DND-41 (cell line): Measurements from ENCODE around the gene KIAA1671.

ENCODE experiments used
- ATAC-seq: fragments of 200-7000 bp; cut with Tn5 transposase; 3 replicates; pipeline ENCODE4 v1.9.1; 2021; ENCODE audit warnings: low read depth; ENCODE audit not compliant: insufficient read depth
- DNase-seq: peaks from one replicate; pipeline ENCODE4 v3.0.0-alpha.2; 2020
- H2AFZ ChIP-seq: 2 replicates; pipeline ENCODE4 v1.6.0; 2012; ENCODE audit warnings: low read depth, low read length
- H3K27ac ChIP-seq: 2 replicates; pipeline ENCODE4 v1.5.1; 2012; ENCODE audit warnings: low read length, inconsistent platforms
- H3K27me3 ChIP-seq: fragments of 200-600 bp; sonication (generic); 2 replicates; pipeline ENCODE4 v1.6.0; 2012; ENCODE audit warnings: low read length, mild to moderate bottlenecking, inconsistent platforms; ENCODE audit not compliant: insufficient read depth, poor library complexity
- H3K36me3 ChIP-seq: 2 replicates; pipeline ENCODE4 v1.5.1; 2012; ENCODE audit warnings: low read length, inconsistent platforms; ENCODE audit not compliant: insufficient read depth
- H3K4me1 ChIP-seq: 2 replicates; pipeline ENCODE4 v1.5.1; 2012; ENCODE audit warnings: mild to moderate bottlenecking, low read length; ENCODE audit not compliant: insufficient read depth
- H3K4me2 ChIP-seq: 2 replicates; pipeline ENCODE4 v1.6.0; 2012; ENCODE audit warnings: mild to moderate bottlenecking, moderate library complexity, low read length, inconsistent platforms; ENCODE audit not compliant: insufficient read depth
- H3K4me3 ChIP-seq, 2 experiments: fragments of 200-600 bp in 1 of 2; shearing (Covaris generic) in 1 of 2; 2 replicates each; pipeline ENCODE4 v1.5.1; 2012 to 2016; ENCODE audit warnings: inconsistent platforms in 2 of 2, low read length in 2 of 2, mild to moderate bottlenecking in 2 of 2, low read depth in 1 of 2, moderate library complexity in 1 of 2
- H3K79me2 ChIP-seq: 2 replicates; pipeline ENCODE4 v1.6.0; 2012; ENCODE audit warnings: low read length, inconsistent platforms; ENCODE audit not compliant: insufficient read depth
- H3K9ac ChIP-seq: 2 replicates; pipeline ENCODE4 v1.6.0; 2012; ENCODE audit warnings: low read depth, mild to moderate bottlenecking, inconsistent platforms, low read length, moderate library complexity
- H3K9me3 ChIP-seq: 2 replicates; pipeline ENCODE4 v1.5.1; 2012; ENCODE audit warnings: low read length, moderate library complexity, mild to moderate bottlenecking, inconsistent platforms; ENCODE audit not compliant: insufficient read depth, severe bottlenecking
- H4K20me1 ChIP-seq: 2 replicates; pipeline ENCODE4 v1.6.0; 2012; ENCODE audit warnings: low read length; ENCODE audit not compliant: insufficient read depth
- EZH2 ChIP-seq: IDR thresholded peaks from 3 replicates; pipeline ENCODE4 v1.6.1; 2012; ENCODE audit warnings: borderline replicate concordance, low read depth, mild to moderate bottlenecking, moderate library complexity, low read length, inconsistent platforms; ENCODE audit not compliant: severe bottlenecking
- TF ChIP-seq, protein P1 (sequence below): IDR thresholded peaks from 2 replicates; pipeline ENCODE4 v1.5.1; 2012; ENCODE audit warnings: borderline replicate concordance, low read length, moderate library complexity, mild to moderate bottlenecking; ENCODE audit not compliant: poor library complexity, severe bottlenecking; ENCODE audit errors: extremely low read depth

KIAA1671 gene

DNA sequence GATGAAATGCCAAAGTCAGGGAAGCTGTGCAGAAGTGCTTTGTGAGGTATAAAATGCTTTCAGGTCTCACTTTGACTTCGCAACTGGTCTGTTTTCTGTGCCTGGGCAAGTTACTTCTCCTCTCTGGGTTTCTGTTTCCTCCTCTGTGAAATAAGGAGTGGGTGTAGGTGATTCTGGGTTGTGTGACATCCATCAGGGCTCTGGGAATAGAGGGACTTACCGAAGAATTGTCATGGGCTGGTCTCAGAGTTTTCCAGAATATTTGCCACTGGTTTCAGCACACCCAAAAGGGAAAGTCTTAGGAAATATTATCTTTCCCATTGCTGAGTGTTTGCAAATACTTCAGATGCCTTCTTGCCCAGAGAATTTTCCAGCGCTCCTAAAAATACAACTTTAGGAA, 118.4 kb downstream of the KIAA1671 start:
- peaks cover 8% of the 10 kb centered on the region for H4K20me1 ChIP-seq
- no peak for TF ChIP-seq EZH2
- TF ChIP-seq, protein P1, sequence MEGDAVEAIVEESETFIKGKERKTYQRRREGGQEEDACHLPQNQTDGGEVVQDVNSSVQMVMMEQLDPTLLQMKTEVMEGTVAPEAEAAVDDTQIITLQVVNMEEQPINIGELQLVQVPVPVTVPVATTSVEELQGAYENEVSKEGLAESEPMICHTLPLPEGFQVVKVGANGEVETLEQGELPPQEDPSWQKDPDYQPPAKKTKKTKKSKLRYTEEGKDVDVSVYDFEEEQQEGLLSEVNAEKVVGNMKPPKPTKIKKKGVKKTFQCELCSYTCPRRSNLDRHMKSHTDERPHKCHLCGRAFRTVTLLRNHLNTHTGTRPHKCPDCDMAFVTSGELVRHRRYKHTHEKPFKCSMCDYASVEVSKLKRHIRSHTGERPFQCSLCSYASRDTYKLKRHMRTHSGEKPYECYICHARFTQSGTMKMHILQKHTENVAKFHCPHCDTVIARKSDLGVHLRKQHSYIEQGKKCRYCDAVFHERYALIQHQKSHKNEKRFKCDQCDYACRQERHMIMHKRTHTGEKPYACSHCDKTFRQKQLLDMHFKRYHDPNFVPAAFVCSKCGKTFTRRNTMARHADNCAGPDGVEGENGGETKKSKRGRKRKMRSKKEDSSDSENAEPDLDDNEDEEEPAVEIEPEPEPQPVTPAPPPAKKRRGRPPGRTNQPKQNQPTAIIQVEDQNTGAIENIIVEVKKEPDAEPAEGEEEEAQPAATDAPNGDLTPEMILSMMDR, result no peak
- peaks cover 9% of the 10 kb centered on the region for H3K27me3 ChIP-seq
- DNase-seq (no peak), ATAC-seq (no peak)
- no peak overlapping the region for H3K27ac ChIP-seq
- peaks cover 32% of the 10 kb centered on the region for H3K4me1 ChIP-seq
- H3K36me3 ChIP-seq, result no peaks in the 10 kb centered on the region
- H2AFZ ChIP-seq, result no peak overlapping the region
- no peaks in the 10 kb centered on the region for H3K79me2 ChIP-seq
- no peaks in the 10 kb centered on the region for H3K9me3 ChIP-seq
- no peak overlapping the region for H3K9ac ChIP-seq
- no peak overlapping the region for H3K4me2 ChIP-seq
- H3K4me3 ChIP-seq, result no peak overlapping the region

DNA sequence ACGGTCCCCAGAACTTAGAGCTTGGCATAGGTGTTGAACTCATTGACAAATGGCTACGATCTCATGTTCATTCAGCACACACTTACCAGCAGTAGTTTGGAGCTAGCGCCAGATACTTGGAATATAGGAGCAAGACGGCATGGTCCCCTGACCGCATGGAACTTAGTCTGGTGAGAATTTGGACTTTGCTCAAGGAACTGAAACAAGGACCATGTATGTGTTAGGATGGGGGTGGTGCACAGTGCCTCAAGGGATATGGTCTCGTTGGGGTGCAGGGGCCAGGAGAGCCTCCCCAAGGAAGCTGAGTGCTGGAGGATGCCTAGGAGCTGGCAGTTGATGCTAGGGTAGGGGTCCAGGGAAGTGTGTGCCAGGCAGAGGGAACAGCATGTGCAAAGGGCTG, 119.2 kb downstream of the KIAA1671 start:
- DNase-seq, result no peak
- Histone ChIP-seq H3K27me3 (peaks cover 9% of the 10 kb centered on the region), H2AFZ (no peak overlapping the region), H3K4me2 (no peak overlapping the region), H3K4me3 (no peak overlapping the region), H3K4me1 (peaks cover 31% of the 10 kb centered on the region), H3K79me2 (no peaks in the 10 kb centered on the region), H3K36me3 (no peaks in the 10 kb centered on the region), H3K9me3 (no peaks in the 10 kb centered on the region), H3K27ac (no peak overlapping the region), H4K20me1 (peaks cover 8% of the 10 kb centered on the region), H3K9ac (no peak overlapping the region)
- TF ChIP-seq, protein P1, result no peak
- TF ChIP-seq EZH2, result no peak
- ATAC-seq, result no peak

DNA sequence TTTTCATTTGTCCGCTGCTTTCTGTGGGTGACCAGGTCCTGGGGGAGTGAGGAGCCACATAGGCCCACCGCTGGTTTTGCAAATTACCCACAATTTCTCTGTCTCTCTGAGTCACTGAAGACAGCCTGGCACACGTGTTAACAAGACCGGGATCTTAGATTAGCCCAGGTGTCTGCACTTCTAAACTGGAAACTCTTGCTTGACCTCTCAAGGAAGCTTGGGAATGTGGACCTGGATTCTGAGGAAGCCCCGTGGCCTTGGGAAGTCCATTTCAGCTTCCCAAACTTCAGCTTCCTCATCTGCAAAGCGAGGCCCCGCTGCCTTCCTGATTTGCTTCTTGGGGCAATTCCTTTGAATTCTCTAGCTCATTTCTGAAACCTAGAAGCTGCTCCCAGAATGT, 119.9 kb downstream of the KIAA1671 start:
- Histone ChIP-seq H4K20me1 (peaks cover 6% of the 10 kb centered on the region), H2AFZ (no peak overlapping the region), H3K79me2 (no peaks in the 10 kb centered on the region), H3K9me3 (no peaks in the 10 kb centered on the region), H3K36me3 (no peaks in the 10 kb centered on the region), H3K9ac (no peak overlapping the region), H3K4me2 (no peak overlapping the region), H3K4me1 (peaks cover 25% of the 10 kb centered on the region), H3K4me3 (no peak overlapping the region), H3K27ac (no peak overlapping the region), H3K27me3 (peaks cover 9% of the 10 kb centered on the region)
- no peak for ATAC-seq
- TF ChIP-seq, protein P1, result no peak
- TF ChIP-seq EZH2, result no peak
- DNase-seq, result no peak

DNA sequence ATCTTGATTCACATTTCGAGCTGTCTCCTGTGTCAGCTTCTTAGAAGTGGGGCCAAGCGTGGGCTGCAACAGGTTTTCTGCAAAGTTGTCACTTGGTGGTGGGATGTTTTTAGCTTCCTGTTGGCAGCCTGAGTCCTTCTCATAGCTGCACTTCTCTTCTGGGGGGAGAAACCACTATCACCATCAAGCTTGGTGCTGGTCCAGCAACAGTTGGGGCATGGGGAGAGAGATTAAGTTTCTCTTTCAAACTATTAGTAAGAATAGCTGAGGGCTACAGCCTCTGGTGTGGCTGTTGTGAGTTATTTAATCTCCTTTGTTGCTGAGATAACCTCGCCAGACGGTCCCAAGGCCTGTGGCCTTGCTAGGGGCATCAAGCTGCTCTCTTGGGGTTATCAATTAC, 123.8 kb downstream of the KIAA1671 start:
- Histone ChIP-seq H3K27ac (no peak overlapping the region), H4K20me1 (no peaks in the 10 kb centered on the region), H3K9me3 (no peaks in the 10 kb centered on the region), H3K36me3 (no peaks in the 10 kb centered on the region), H3K9ac (no peak overlapping the region), H2AFZ (no peak overlapping the region), H3K27me3 (peaks cover 4% of the 10 kb centered on the region), H3K4me1 (no peaks in the 10 kb centered on the region), H3K4me2 (no peak overlapping the region), H3K4me3 (no peak overlapping the region), H3K79me2 (no peaks in the 10 kb centered on the region)
- no peak for TF ChIP-seq EZH2
- TF ChIP-seq, protein P1, result no peak
- no peak for ATAC-seq
- DNase-seq, result no peak
